GM19395 (cell line): ENCODE results near the gene NMB.
A peak's percentile ranks its signal among the peaks of the same experiment; 100 is the strongest.
"Not testable (repeated sequence)": the region's sequence is repeated elsewhere in the genome, so short reads cannot be mapped to it uniquely, and the experiment has no call there.

Experiments used
- ATAC-seq: cut with Tn5 transposase; IDR thresholded peaks from one replicate; pipeline ENCODE4 v1.9.1; 2021; ENCODE audit warnings: mild to moderate bottlenecking, moderate library complexity; ENCODE audit not compliant: unreplicated experiment

NMB gene

GRCh38 chr15:84656972-84657371 is 1.0 kb downstream of the NMB start:
- no peak for ATAC-seq

- no peak for ATAC-seq
Observed at GRCh38 chr15:84654689-84655453, 3.1 kb downstream of the NMB start.

DNA sequence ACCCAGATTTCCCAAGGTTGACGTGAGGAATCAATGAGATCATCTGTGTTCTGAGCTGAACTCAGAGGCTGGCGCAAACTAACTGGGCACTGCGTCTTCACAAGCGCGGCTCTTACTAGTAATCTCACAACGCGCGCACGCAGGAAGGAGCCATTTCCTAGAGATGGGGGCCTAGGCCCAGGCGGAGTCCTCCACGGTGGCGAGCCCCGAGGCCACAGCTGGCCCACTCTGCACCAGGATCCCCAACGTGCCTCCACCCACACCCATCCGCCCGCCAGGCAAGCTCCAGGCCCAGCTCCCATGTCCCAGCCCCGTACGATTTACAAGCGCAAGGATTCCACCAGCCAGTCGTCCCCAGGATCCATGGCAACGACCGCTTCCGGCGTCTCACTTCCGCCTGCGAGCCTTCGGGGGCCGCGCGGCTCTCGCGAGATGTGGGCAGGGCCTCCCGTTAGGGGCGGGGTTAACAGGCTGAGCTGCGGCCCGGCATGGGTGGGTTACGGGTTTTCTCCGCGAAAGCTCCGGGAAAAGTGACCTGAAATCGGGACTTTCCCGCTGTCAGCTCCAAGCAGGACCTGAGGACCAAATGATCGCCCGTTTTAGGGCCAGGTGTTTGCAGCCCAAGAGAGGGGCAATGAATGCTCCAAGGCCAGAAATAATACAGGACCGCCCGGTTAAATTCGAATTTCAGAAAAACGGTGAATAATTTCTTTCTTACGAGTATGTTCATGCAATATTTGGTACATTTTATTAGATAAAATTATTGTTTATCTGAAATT is 3.9 kb downstream of the NMB start, which contains the start of gene WDR73:
Gene WDR73, minus strand, starts transcription at position 374 of the 779 bp plus-strand sequence. Its CDS starts 9 bp downstream, at position 365.
- ATAC-seq, result peak; percentile 85

DNA sequence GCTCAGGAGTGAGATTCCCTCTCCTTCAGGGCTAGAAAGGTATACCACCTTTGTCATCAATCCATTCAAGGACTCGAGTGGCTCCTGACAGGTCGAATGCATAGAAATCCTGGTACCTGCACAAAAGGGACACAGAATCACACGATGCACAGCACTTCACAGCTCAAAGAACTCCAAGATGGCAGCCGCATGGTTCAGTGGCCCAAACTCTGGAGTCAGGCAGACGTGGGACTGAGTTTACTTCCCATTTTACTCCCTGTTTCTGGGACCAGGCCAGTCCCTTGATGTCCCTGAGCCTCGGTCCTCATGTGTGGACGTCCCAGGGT is 4.5 kb downstream of the NMB start:
- ATAC-seq, result no peak

DNA sequence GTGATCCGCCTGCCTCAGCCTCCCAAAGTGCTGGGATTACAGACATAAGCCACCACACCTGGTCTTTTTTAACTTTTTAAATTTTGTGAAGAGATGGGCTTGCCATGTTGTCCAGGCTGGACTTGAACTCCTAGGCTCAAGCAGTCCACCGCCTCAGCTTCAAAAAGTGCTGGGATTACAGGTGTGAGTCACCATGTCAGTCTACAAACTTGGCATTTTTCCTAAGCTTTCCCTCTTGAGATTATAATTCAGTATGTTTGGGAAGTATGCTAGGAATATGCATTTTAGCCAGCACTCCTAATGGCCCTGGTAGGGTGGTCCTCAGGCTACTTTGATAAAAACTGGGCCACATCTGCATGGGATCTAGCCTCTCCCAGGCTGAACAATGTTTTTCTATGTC is 8.3 kb downstream of the NMB start:
- no peak for ATAC-seq

DNA sequence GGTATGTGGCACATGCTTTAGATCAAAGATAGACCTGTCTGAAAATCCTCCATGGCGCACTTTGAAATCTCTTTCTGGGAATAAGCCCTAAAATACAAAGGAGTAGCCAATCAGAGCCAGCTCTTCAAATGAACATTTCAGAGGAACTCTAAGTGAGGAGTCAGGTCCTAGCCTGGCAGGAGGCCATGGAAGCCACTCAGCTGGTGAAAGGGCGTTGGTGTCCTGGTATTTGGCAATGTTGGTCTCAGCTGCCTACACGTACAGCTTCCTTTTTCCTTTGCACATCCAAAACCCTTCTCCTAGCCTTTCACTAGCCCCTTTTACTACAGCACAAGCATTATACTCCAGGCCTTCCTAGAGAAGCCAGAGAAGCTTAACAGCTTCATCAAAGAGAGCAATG is 9.5 kb downstream of the NMB start:
- no peak for ATAC-seq

- no peak for ATAC-seq
Observed at GRCh38 chr15:84647726-84648125, 10.3 kb downstream of the NMB start.

DNA sequence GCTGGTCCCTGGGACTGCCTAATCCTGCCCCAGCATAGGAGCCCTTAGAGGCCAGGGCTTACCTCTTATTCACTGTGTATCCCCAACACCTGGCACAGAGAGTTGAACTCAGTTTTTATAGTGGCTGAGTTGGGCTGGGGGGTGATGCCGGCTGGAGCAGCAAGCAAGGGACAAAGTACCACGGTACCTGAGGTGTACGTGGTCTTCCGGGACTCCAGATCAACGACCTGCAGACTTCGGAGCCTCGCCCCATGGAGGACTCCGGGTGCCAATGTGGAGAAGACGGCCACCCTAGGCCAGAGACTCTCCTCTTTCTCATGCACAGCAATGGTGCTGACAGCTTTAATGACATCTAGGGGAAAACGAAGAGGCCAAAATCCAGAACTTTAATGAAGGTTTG is 12.0 kb downstream of the NMB start:
- no peak for ATAC-seq

DNA sequence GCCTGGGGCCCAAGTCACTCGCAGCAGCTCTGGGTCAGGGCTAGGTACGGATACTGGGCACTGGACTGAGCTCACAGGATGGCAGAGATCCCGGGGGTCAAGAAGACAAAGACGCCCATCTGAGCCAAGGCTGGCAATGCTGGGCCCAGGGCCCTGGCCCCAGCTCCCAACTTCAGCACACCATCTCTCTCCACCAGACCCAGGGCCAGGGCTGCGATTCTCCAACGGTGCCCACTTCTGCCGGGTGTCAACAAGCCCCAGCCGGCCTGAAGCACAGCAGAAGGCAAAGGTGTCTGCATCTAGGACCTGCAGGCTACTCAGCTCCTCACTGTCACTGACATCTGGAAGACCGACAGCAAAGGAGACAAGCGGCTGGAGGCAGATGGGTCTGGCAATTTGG is 12.5 kb downstream of the NMB start:
- ATAC-seq, result no peak

- no peak for ATAC-seq
Observed at GRCh38 chr15:84643838-84644237, 14.2 kb downstream of the NMB start.

- not testable (repeated sequence) for ATAC-seq
Observed at GRCh38 chr15:84642640-84643039, 15.4 kb downstream of the NMB start.

DNA sequence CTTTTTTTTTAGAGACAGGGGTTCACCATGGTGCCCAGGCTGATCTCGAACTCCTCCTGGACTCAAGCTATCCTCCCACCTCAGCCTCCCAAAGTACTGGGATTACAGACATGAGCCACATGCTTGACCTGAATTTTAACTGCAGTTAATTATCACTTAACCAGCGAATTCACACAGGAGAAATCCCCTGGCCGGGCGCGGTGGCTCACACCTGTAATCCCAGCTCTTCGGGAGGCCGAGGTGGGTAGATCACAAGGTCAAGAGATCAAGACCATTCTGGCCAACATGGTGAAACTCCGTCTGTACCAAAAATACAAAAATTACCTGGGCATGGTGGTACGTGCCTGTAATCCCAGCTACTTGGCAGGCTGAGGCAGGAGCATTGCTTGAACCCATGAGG is 16.1 kb downstream of the NMB start:
- ATAC-seq, result not testable (repeated sequence)

DNA sequence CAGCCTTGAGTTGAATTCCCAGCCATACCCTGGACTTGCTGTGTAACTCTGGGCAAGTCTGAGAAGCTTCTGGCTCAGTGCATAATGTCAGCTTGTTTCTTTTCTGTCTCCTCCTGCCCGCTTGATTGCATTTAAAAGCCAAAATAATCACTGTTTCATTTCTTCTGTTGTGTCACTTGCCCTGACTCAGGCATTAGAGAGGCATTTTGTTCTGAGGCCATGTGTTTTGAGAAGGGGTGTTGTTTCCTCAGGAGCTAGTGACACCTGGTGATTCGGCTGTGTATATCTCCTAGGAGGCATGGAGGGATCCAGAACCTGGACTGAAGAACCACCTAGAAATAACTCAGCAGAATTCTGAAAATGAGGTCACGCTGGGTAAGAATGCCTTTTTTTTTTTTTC is 19.9 kb downstream of the NMB start:
- ATAC-seq, result no peak

- ATAC-seq, result no peak
Observed at GRCh38 chr15:84634228-84634837, 23.7 kb downstream of the NMB start.

DNA sequence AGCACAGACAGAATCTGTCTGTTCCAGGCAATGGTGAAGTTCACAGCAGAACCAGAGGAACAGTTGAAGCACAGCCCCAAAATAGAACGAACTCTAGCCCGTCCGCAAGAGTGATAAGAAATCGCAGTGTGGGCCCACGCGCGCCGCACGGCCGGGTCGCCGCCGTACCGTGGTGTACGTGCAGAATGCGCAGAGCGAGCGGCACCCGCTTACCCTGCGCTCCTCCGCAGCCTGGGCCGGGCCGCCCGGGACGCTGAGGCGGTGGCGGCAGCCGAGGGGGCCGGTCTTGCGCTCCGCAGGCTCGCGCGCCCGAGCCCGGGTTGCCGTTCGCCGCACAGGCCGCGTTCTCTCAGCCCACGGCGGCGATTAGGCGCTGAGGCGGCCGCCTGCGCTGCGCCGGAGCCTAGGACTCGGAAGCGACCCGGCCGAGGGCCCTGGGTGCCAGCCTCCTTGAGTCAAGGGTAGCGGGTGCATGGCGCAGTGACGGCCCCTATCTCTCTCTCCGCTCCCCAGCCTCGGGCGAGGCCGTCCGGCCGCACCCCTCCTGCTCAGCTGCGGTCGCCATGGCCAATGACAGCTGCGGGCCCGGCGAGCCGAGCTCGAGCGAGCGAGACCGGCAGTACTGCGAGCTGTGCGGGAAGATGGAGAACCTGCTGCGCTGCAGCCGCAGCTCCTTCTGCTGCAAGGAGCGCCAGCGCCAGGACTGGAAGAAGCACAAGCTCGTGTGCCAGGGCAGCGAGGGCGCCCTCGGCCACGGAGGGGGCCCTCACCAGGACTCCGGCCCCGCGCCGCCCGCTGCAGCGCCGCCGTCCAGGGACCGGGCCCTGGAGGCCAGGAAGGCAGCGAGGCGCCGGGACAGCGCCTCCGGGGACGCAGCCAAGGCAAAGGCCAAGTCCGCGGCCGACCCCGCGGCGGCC is 24.4 kb downstream of the NMB start:
- ATAC-seq, result peak; percentile 43

DNA sequence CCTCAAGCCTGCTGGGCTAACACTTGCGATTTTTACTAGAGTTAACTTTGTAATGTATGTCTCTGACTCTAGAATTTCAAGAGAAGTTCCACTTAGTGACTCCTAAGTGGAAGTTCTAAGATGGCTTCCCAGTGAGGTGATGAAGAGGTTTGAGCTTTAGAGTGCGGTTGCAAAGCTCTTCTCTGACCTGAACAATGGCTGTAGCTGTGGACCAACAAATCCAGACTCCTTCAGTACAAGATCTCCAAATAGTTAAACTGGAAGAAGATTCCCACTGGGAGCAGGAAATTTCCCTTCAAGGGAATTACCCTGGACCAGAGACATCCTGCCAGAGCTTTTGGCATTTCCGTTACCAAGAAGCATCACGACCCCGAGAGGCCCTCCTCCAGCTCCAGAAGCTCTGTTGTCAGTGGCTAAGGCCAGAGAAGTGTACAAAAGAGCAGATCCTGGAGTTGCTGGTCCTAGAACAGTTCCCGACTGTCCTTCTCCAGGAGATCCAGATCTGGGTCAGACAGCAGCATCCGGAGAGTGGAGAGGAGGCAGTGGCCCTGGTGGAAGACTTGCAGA is 26.2 kb downstream of the NMB start:
- no peak for ATAC-seq

DNA sequence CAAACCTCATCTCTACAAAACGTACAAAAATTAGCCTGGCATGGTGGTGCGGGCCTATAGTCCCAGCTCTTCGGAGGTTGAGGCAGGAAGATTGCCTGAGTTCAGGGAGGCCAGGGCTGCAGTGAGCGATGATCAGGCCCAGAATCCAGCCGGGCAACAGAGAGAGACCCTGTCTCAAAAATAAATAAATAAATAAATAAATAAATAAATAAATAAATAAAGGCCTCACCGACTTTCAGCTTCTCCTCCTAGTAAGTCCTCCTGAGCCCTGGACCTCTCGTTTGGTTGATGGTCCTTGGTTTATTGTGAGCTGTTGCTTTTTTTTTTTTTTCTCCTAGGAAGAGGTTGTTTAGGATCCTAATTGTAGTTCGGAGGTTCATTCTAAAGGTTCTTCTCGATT is 29.0 kb downstream of the NMB start:
- no peak for ATAC-seq

- ATAC-seq, result no peak
Observed at GRCh38 chr15:84625123-84625522, 32.9 kb downstream of the NMB start.

GRCh38 chr15:84624359-84624758 is 33.6 kb downstream of the NMB start:
- no peak for ATAC-seq

GRCh38 chr15:84621358-84621979 is 36.5 kb downstream of the NMB start:
- ATAC-seq, result no peak
